HCT116 (cell line): ENCODE measurements around the gene QRSL1. TPM values are rescaled to one million over a fixed set of nuclear protein-coding genes. Genes with fewer than 3 reads are reported as not detected.

Experiments used
- ATAC-seq: fragments of 200-7000 bp; cut with Tn5 transposase; 2 replicates; pipeline ENCODE4 v1.9.1; 2020; ENCODE audit warnings: mild to moderate bottlenecking, moderate library complexity
- BruUV-seq: library from RNA; stranded (reverse); fragments of 400-500 nt; replicated peaks from 2 replicates; lab custom pipeline; 2021; lab: Mats Ljungman, UMichigan
- CTCF ChIA-PET: fragments of 300-600 bp; sonication (Branson Sonifier 250); formaldehyde crosslinking; loops from one replicate; lab custom pipeline; 2021; ENCODE audit warnings: antibody characterized with exemption; lab: Charles Lee
- POLR2A ChIA-PET: fragments of 300-600, 350-600 bp; sonication (Branson Sonifier 250); formaldehyde crosslinking; loops from one replicate; lab custom pipeline; 2021; ENCODE audit warnings: antibody characterized with exemption; lab: Charles Lee
- RAD21 ChIA-PET, 2 experiments: fragments of 300-600 bp; sonication (Branson Sonifier 250); formaldehyde crosslinking; loops; one replicate each; lab custom pipeline; 2023; ENCODE audit warnings: low total read pairs in 2 of 2; ENCODE audit not compliant: uncharacterized antibody in 2 of 2, unreplicated experiment in 2 of 2, low non-redundant PET in 1 of 2; lab: Charles Lee
- DNase-seq: peaks from one replicate; pipeline ENCODE4 v3.0.0-alpha.2; 2010; ENCODE audit warnings: low read depth, low spot score
- H2AFZ ChIP-seq: fragments of 200-600 bp; shearing (Covaris generic), sonication (generic); 2 replicates; pipeline ENCODE4 v1.6.1; 2017; ENCODE audit warnings: low read depth, mixed run types, mixed read lengths, antibody characterized with exemption, low read length; ENCODE audit not compliant: poor library complexity, severe bottlenecking
- H3K27ac ChIP-seq: 2 replicates; pipeline ENCODE4 v1.5.1; 2012; ENCODE audit warnings: low read depth, low read length
- H3K27me3 ChIP-seq: fragments of 200-600 bp; sonication (generic); 2 replicates; pipeline ENCODE4 v1.6.1; 2016; ENCODE audit warnings: mixed run types, low read length, mixed read lengths; ENCODE audit not compliant: insufficient read depth
- H3K36me3 ChIP-seq, 2 experiments: fragments of 200-500 bp in 1 of 2; fragments of 200-600 bp in 1 of 2; sonication (Bioruptor generic) in 1 of 2; sonication (generic) in 1 of 2; 2 replicates each; pipeline versions ENCODE4 v1.5.1 to v1.6.1; 2014 to 2016; ENCODE audit warnings: low read length in 2 of 2, inconsistent platforms in 1 of 2, mixed read lengths in 1 of 2, mixed run types in 1 of 2; ENCODE audit not compliant: insufficient read depth in 2 of 2, control insufficient read depth in 1 of 2
- H3K4me1 ChIP-seq, 2 experiments: fragments of 200-600 bp in 1 of 2; sonication (generic) in 1 of 2; 2 replicates each; pipeline versions ENCODE4 v1.5.1 to v1.6.1; 2012 to 2017; ENCODE audit warnings: low read length in 2 of 2, inconsistent platforms in 1 of 2, mild to moderate bottlenecking in 1 of 2, mixed read lengths in 1 of 2, mixed run types in 1 of 2, moderate library complexity in 1 of 2; ENCODE audit not compliant: insufficient read depth in 2 of 2, control insufficient read depth in 1 of 2
- H3K4me2 ChIP-seq: fragments of 200-600 bp; sonication (generic); 2 replicates; pipeline ENCODE4 v1.6.1; 2017; ENCODE audit warnings: mixed run types, low read length, mixed read lengths
- H3K4me3 ChIP-seq, 2 experiments: fragments of 200-600 bp in 1 of 2; sonication (generic) in 1 of 2; replicated peaks in 1 of 2; 2 replicates each; pipeline ENCODE4 v1.5.1; 2011 to 2016; ENCODE audit warnings: low read length in 2 of 2, control low read depth in 1 of 2, low read depth in 1 of 2, mild to moderate bottlenecking in 1 of 2, mixed read lengths in 1 of 2, mixed run types in 1 of 2
- H3K79me2 ChIP-seq: fragments of 200-600 bp; sonication (generic); 2 replicates; pipeline ENCODE4 v1.6.1; 2017; ENCODE audit warnings: mild to moderate bottlenecking, mixed run types, low read length, moderate library complexity, mixed read lengths; ENCODE audit not compliant: insufficient read depth
- H3K9ac ChIP-seq: fragments of 200-600 bp; sonication (generic); 2 replicates; pipeline ENCODE4 v1.6.1; 2016; ENCODE audit warnings: low read length, mixed read lengths
- H3K9me2 ChIP-seq: fragments of 200-600 bp; sonication (generic), shearing (Covaris generic); 2 replicates; pipeline ENCODE4 v1.6.1; 2017; ENCODE audit warnings: mixed run types, mild to moderate bottlenecking, moderate library complexity; ENCODE audit not compliant: insufficient read depth
- H3K9me3 ChIP-seq, 2 experiments: fragments of 200-500 bp in 1 of 2; fragments of 200-600 bp in 1 of 2; sonication (Bioruptor generic) in 1 of 2; sonication (generic) in 1 of 2; 2 replicates each; pipeline ENCODE4 v1.6.1; 2014 to 2017; ENCODE audit warnings: low read length in 2 of 2, mixed read lengths in 2 of 2, inconsistent platforms in 1 of 2, low read depth in 1 of 2, mild to moderate bottlenecking in 1 of 2, mixed run types in 1 of 2, moderate library complexity in 1 of 2; ENCODE audit not compliant: control insufficient read depth in 1 of 2, insufficient read depth in 1 of 2
- H4K20me1 ChIP-seq: fragments of 200-600 bp; sonication (generic), shearing (Covaris generic); 2 replicates; pipeline ENCODE4 v1.6.1; 2017; ENCODE audit warnings: mixed run types, mild to moderate bottlenecking, moderate library complexity; ENCODE audit not compliant: insufficient read depth
- CEBPB ChIP-seq: IDR thresholded peaks from 2 replicates; pipeline ENCODE4 v1.6.1; 2012; ENCODE audit warnings: low read depth
- EGR1 ChIP-seq: IDR thresholded peaks from 2 replicates; pipeline ENCODE4 v1.6.1; 2012; ENCODE audit warnings: low read depth
- ELF1 ChIP-seq: IDR thresholded peaks from 2 replicates; pipeline ENCODE4 v1.6.1; 2012; ENCODE audit warnings: low read depth, borderline replicate concordance
- EZH2phosphoT487 ChIP-seq: fragments of 200-600 bp; IDR thresholded peaks from 2 replicates; pipeline ENCODE4 v1.6.1; 2018; ENCODE audit warnings: antibody characterized with exemption, borderline replicate concordance
- POLR2AphosphoS5 ChIP-seq: IDR thresholded peaks from 2 replicates; pipeline ENCODE4 v1.6.1; 2011; ENCODE audit warnings: mild to moderate bottlenecking, low read depth, low read length, moderate library complexity
- SRF ChIP-seq: IDR thresholded peaks from 2 replicates; pipeline ENCODE4 v1.6.1; 2012; ENCODE audit warnings: low read depth
- TCF7L2 ChIP-seq: IDR thresholded peaks from 2 replicates; pipeline ENCODE4 v1.7.0; 2011; ENCODE audit warnings: borderline replicate concordance, inconsistent platforms; ENCODE audit not compliant: insufficient read depth, insufficient read length; ENCODE audit errors: extremely low read depth
- YY1 ChIP-seq: IDR thresholded peaks from 2 replicates; pipeline ENCODE4 v1.6.1; 2011; ENCODE audit warnings: low read length, low read depth, moderate library complexity, mild to moderate bottlenecking; ENCODE audit not compliant: insufficient replicate concordance; ENCODE audit errors: extremely low read depth
- intact Hi-C: fragments of 100-400 bp; cut with micrococcal nuclease; formaldehyde crosslinking; loops from 2 replicates; pipeline ENCODE4 v1.10.0; 2022
- total RNA-seq: library from RNA; stranded (reverse); gene quantifications from one replicate; pipeline ENCODE4 v1.2.1, GENCODE V29; 2021; ENCODE audit not compliant: unreplicated experiment
- TF ChIP-seq, protein P1 (sequence below): IDR thresholded peaks from 2 replicates; pipeline ENCODE4 v1.6.1; 2011; ENCODE audit warnings: mild to moderate bottlenecking, low read length, moderate library complexity; ENCODE audit not compliant: insufficient replicate concordance; ENCODE audit errors: extremely low read depth
- TF ChIP-seq, protein P2 (sequence below): IDR thresholded peaks from 2 replicates; pipeline ENCODE4 v1.6.1; 2012; ENCODE audit warnings: low read depth

QRSL1 gene
- total RNA-seq, 1 experiment from 2014 or later = 16.0 TPM

DNA sequence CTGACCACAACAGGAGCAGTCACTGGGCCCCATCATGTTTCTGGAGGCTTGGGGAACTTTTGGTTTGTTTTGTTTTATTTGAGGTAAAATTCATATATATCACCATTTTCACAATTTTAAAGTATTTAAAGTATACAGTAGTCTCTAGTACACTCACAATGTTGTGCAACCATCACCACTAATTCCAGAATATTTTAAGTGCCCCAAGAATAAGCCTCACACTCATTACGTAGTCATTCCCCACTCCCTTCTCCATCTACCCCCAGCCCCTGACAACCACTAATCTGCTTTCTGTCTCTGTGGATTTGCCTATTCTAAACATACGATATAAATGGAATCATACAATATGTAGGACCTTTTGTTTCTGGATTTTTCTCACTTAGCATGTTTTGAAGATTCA, 29.0 kb upstream of the QRSL1 start:
- H3K27me3 ChIP-seq = no peaks in the 10 kb centered on the region
- no peaks in the 10 kb centered on the region for H3K9me3 ChIP-seq
- H3K4me2 ChIP-seq = no peak overlapping the region
- ATAC-seq (no peak), DNase-seq (no peak)
- no peaks in the 10 kb centered on the region for H3K9me2 ChIP-seq
- H3K36me3 ChIP-seq = no peaks in the 10 kb centered on the region
- H3K9ac ChIP-seq = no peak overlapping the region
- H3K4me1 ChIP-seq = no peaks in the 10 kb centered on the region
- POLR2A ChIA-PET = no interaction called here
- intact Hi-C loops = no loop called here
- H3K4me3 ChIP-seq = no peak overlapping the region
- H3K79me2 ChIP-seq = no peaks in the 10 kb centered on the region
- no peak overlapping the region for H2AFZ ChIP-seq
- H3K27ac ChIP-seq = no peak overlapping the region
- CTCF ChIA-PET = no interaction called here
- no peaks in the 10 kb centered on the region for H4K20me1 ChIP-seq
- TF ChIP-seq POLR2AphosphoS5 = no peak
- TF ChIP-seq ELF1 = no peak
- no peak for TF ChIP-seq SRF
- TF ChIP-seq EGR1 = no peak
- no peak for TF ChIP-seq TCF7L2
- TF ChIP-seq EZH2phosphoT487 = no peak
- TF ChIP-seq, protein P1, sequence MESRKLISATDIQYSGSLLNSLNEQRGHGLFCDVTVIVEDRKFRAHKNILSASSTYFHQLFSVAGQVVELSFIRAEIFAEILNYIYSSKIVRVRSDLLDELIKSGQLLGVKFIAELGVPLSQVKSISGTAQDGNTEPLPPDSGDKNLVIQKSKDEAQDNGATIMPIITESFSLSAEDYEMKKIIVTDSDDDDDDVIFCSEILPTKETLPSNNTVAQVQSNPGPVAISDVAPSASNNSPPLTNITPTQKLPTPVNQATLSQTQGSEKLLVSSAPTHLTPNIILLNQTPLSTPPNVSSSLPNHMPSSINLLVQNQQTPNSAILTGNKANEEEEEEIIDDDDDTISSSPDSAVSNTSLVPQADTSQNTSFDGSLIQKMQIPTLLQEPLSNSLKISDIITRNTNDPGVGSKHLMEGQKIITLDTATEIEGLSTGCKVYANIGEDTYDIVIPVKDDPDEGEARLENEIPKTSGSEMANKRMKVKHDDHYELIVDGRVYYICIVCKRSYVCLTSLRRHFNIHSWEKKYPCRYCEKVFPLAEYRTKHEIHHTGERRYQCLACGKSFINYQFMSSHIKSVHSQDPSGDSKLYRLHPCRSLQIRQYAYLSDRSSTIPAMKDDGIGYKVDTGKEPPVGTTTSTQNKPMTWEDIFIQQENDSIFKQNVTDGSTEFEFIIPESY = no peak
- TF ChIP-seq, protein P2, sequence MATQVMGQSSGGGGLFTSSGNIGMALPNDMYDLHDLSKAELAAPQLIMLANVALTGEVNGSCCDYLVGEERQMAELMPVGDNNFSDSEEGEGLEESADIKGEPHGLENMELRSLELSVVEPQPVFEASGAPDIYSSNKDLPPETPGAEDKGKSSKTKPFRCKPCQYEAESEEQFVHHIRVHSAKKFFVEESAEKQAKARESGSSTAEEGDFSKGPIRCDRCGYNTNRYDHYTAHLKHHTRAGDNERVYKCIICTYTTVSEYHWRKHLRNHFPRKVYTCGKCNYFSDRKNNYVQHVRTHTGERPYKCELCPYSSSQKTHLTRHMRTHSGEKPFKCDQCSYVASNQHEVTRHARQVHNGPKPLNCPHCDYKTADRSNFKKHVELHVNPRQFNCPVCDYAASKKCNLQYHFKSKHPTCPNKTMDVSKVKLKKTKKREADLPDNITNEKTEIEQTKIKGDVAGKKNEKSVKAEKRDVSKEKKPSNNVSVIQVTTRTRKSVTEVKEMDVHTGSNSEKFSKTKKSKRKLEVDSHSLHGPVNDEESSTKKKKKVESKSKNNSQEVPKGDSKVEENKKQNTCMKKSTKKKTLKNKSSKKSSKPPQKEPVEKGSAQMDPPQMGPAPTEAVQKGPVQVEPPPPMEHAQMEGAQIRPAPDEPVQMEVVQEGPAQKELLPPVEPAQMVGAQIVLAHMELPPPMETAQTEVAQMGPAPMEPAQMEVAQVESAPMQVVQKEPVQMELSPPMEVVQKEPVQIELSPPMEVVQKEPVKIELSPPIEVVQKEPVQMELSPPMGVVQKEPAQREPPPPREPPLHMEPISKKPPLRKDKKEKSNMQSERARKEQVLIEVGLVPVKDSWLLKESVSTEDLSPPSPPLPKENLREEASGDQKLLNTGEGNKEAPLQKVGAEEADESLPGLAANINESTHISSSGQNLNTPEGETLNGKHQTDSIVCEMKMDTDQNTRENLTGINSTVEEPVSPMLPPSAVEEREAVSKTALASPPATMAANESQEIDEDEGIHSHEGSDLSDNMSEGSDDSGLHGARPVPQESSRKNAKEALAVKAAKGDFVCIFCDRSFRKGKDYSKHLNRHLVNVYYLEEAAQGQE = no peak
- TF ChIP-seq YY1 = no peak
- TF ChIP-seq CEBPB = no peak
- no TSS peak for BruUV-seq
- RAD21 ChIA-PET = no interaction called here
